ENCODE measurements around the gene CAMK1D. TPM values are rescaled to one million over a fixed set of nuclear protein-coding genes. Genes with fewer than 3 reads are reported as not detected.

The CAMK1D gene
- total RNA-seq, 1 donor from 2014 or later, result 6.5 TPM

GRCh38 chr10:12631787-12632562, 282.6 kb downstream of the CAMK1D start:
- peak overlapping the region; percentile 19 for H3K27ac Mint-ChIP-seq (ENCODE audit: unreplicated experiment)
- H3K9me3 Mint-ChIP-seq, result no peaks in the 10 kb centered on the region
- TF ChIP-seq CTCF (conservative IDR thresholded peaks at IDR 0.05), result no peak
- H3K36me3 Mint-ChIP-seq (ENCODE audit: low read depth), result no peaks in the 10 kb centered on the region
- no peak for DNase-seq (ENCODE audit: low read depth, low spot score)
- H3K4me3 Mint-ChIP-seq, result no peak overlapping the region
- H3K27me3 Mint-ChIP-seq (ENCODE audit: low read depth), result no peaks in the 10 kb centered on the region
- peaks cover 22% of the 10 kb centered on the region for H3K4me1 Mint-ChIP-seq

- no peak for DNase-seq (ENCODE audit: low read depth, low spot score)
- no peak overlapping the region for H3K4me3 Mint-ChIP-seq
- no peaks in the 10 kb centered on the region for H3K36me3 Mint-ChIP-seq (ENCODE audit: low read depth)
- H3K27me3 Mint-ChIP-seq (ENCODE audit: low read depth), result no peaks in the 10 kb centered on the region
- TF ChIP-seq CTCF (conservative IDR thresholded peaks at IDR 0.05), result no peak
- H3K9me3 Mint-ChIP-seq, result no peaks in the 10 kb centered on the region
- H3K4me1 Mint-ChIP-seq, result peaks cover 30% of the 10 kb centered on the region
- H3K27ac Mint-ChIP-seq (ENCODE audit: unreplicated experiment), result no peak overlapping the region
Observed at GRCh38 chr10:12633776-12634620, 284.7 kb downstream of the CAMK1D start.

- no peak for TF ChIP-seq CTCF (conservative IDR thresholded peaks at IDR 0.05)
- no peak overlapping the region for H3K4me3 Mint-ChIP-seq
- no peaks in the 10 kb centered on the region for H3K36me3 Mint-ChIP-seq (ENCODE audit: low read depth)
- no peaks in the 10 kb centered on the region for H3K27me3 Mint-ChIP-seq (ENCODE audit: low read depth)
- DNase-seq (ENCODE audit: low read depth, low spot score), result no peak
- peaks cover 25% of the 10 kb centered on the region for H3K4me1 Mint-ChIP-seq
- no peak overlapping the region for H3K27ac Mint-ChIP-seq (ENCODE audit: unreplicated experiment)
- H3K9me3 Mint-ChIP-seq, result no peaks in the 10 kb centered on the region
Observed at GRCh38 chr10:12634621-12634931, 285.2 kb downstream of the CAMK1D start.

- H3K9me3 Mint-ChIP-seq, result no peaks in the 10 kb centered on the region
- H3K4me3 Mint-ChIP-seq, result no peak overlapping the region
- no peaks in the 10 kb centered on the region for H3K27me3 Mint-ChIP-seq (ENCODE audit: low read depth)
- no peaks in the 10 kb centered on the region for H3K36me3 Mint-ChIP-seq (ENCODE audit: low read depth)
- no peak for DNase-seq (ENCODE audit: low read depth, low spot score)
- no peak overlapping the region for H3K27ac Mint-ChIP-seq (ENCODE audit: unreplicated experiment)
- TF ChIP-seq CTCF (conservative IDR thresholded peaks at IDR 0.05), result no peak
- peaks cover 24% of the 10 kb centered on the region for H3K4me1 Mint-ChIP-seq
Observed at GRCh38 chr10:12635127-12635541, 285.8 kb downstream of the CAMK1D start.

- Mint-ChIP-seq H3K4me1 (peaks cover 24% of the 10 kb centered on the region), H3K9me3 (no peaks in the 10 kb centered on the region), H3K27ac (ENCODE audit: unreplicated experiment) (no peak overlapping the region), H3K36me3 (ENCODE audit: low read depth) (no peaks in the 10 kb centered on the region), H3K27me3 (ENCODE audit: low read depth) (no peaks in the 10 kb centered on the region), H3K4me3 (no peak overlapping the region)
- DNase-seq (ENCODE audit: low read depth, low spot score), result no peak
- no peak for TF ChIP-seq CTCF (conservative IDR thresholded peaks at IDR 0.05)
Observed at GRCh38 chr10:12636571-12636970, 287.2 kb downstream of the CAMK1D start.

Measured in neural crest cell (in vitro differentiated cells).